ENCODE measurements around the gene RAG1.

The RAG1 gene

GRCh38 chr11:36594316-36594989 is 26.6 kb downstream of the RAG1 start, which contains the start of gene IFTAP:
Gene IFTAP (plus strand): TSS chr11:36594502. CDS start chr11:36610104, 15,602 bp downstream.
- no peak for TF ChIP-seq Cebpa-rat (IDR thresholded peaks at IDR 0.05)
- H3K4me3 ChIP-seq, result peak within 1 kb of the TSS; percentile 64 to 92 (median 70)
- H3K4me2 ChIP-seq, result peak within 1 kb of the TSS; percentile 80 to 97 (median 90)
- H3K36me3 ChIP-seq, result peaks cover 0 to 72% (median 12%) of the 10 kb centered on the region in 11 experiments; a peak in 10 of 22 replicates
- no peaks in the 10 kb centered on the region; a peak in 1 of 22 replicates for H4K20me1 ChIP-seq
- H3K9ac ChIP-seq, result peak within 1 kb of the TSS; percentile 53 to 85 (median 72)
- peak within 1 kb of the TSS in 10 of 11 experiments; percentile 50 to 81 (median 74); a peak in 19 of 22 replicates for H3K27ac ChIP-seq
- no peaks in the 10 kb centered on the region for H3K27me3 ChIP-seq
- H3K9me3 ChIP-seq (replicated peaks in 1 of 11), result peaks cover 0 to 46% (median 0%) of the 10 kb centered on the region in 11 experiments; a peak in 9 of 22 replicates
- H3K4me1 ChIP-seq, result peaks cover 38 to 96% (median 54%) of the 10 kb centered on the region in 10 experiments

DNA sequence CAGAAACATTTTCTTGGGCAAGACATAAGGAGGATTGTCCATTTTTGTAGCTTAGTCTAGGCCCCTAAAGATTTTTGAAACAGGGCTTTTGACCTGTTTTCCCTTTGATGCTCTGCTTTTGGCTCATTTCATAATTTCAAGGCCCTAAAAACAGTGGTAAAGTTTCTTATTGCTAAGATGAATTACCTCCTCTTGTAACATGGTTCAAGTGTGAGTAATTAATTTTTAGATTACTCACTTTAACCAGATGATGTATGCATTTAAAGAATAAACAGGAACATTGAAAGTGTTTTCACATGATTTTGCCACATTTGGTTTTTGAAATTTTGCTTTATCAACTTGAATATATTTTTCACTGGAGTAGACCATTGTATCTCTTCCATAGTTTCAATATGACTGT is 29.1 kb downstream of the RAG1 start:
- H3K27me3 ChIP-seq, result peaks cover 0 to 9% (median 0%) of the 10 kb centered on the region in 11 experiments; a peak in 1 of 22 replicates
- H3K36me3 ChIP-seq, result peaks cover 0 to 51% (median 12%) of the 10 kb centered on the region in 11 experiments; a peak in 10 of 22 replicates
- H3K27ac ChIP-seq, result peak overlapping the region; percentile 16 to 81 (median 73); a peak in 21 of 22 replicates
- H3K9me3 ChIP-seq (replicated peaks in 1 of 11), result peaks cover 0 to 37% (median 0%) of the 10 kb centered on the region in 11 experiments; a peak in 9 of 22 replicates
- peak overlapping the region; percentile 80 to 97 (median 90) for H3K4me2 ChIP-seq
- H3K4me1 ChIP-seq, result peaks cover 59 to 96% (median 67%) of the 10 kb centered on the region in 10 experiments
- no peak for TF ChIP-seq Cebpa-rat (IDR thresholded peaks at IDR 0.05)
- H3K9ac ChIP-seq, result peak overlapping the region; percentile 41 to 85 (median 75)
- H3K4me3 ChIP-seq, result peak overlapping the region; percentile 18 to 92 (median 66); a peak in 19 of 20 replicates
- H4K20me1 ChIP-seq, result no peaks in the 10 kb centered on the region

DNA sequence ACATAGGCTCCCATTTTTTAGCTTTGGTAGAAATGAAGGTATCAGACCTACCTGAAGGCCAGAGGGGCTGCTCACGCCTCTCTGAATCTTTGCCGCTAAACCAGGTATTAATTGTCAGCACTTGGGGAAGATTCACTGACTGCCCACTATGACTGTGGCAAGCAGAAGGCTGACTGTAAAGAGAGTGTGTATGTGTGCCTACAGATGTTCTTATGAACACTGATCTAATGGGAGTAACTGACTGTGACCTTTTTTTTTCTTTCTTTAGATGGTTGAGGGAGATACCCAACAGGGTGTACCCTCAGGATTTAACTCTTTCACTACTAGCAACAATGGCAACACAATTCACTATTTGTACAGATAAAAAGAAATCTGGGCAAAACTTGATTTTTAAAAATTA is 30.2 kb downstream of the RAG1 start, which contains the start of gene RAG2:
Gene RAG2, minus strand, starts transcription at position 186 of the 400 bp plus-strand sequence. CDS start 4,068 bp downstream, outside the sequence.
- Histone ChIP-seq H3K27me3 (peaks cover 0 to 10% (median 0%) of the 10 kb centered on the region in 11 experiments; a peak in 1 of 22 replicates), H4K20me1 (no peaks in the 10 kb centered on the region), H3K4me1 (peaks cover 61 to 97% (median 72%) of the 10 kb centered on the region in 10 experiments), H3K4me2 (peak within 1 kb of the TSS; percentile 80 to 97 (median 90)), H3K27ac (peak within 1 kb of the TSS in 10 of 11 experiments; percentile 25 to 81 (median 74); a peak in 19 of 22 replicates), H3K4me3 (peak within 1 kb of the TSS in 9 of 10 experiments; percentile 37 to 92 (median 67); a peak in 17 of 20 replicates), H3K9ac (peak within 1 kb of the TSS; percentile 17 to 85 (median 75); a peak in 21 of 22 replicates), H3K36me3 (peaks cover 0 to 39% (median 12%) of the 10 kb centered on the region in 11 experiments; a peak in 10 of 22 replicates), H3K9me3 (replicated peaks in 1 of 11) (peaks cover 0 to 25% (median 0%) of the 10 kb centered on the region in 11 experiments; a peak in 9 of 22 replicates)
- TF ChIP-seq Cebpa-rat (IDR thresholded peaks at IDR 0.05), result no peak

DNA sequence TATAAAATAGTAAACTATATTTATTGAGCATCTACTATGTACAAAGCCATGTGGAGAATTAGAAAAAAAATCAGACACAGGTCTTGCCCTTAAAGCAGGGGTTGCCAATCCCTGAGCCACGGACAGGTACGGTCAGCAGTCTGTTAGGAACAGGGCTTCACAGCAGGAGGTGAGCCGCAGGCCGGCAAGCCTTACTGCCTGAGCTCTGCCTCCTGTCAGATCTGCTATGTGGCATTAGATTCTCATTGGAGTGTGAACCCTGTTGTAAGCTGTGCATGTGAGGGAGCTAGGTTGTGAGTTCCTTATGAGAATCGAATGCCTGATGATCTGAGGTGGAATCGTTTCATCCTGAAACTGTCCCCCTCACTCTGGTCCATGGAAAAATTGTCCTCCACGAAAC is 32.4 kb downstream of the RAG1 start:
- Histone ChIP-seq H3K4me1 (peaks cover 64 to 98% (median 72%) of the 10 kb centered on the region in 10 experiments), H3K9me3 (replicated peaks in 1 of 11) (peaks cover 0 to 4% (median 0%) of the 10 kb centered on the region in 11 experiments; a peak in 2 of 22 replicates), H3K27ac (peak overlapping the region in 6 of 11 experiments; percentile 56 to 81 (median 72); a peak in 12 of 22 replicates), H3K4me3 (peak overlapping the region in 3 of 10 experiments; percentile 6 to 92 (median 47); a peak in 5 of 20 replicates), H3K36me3 (peaks cover 0 to 18% (median 0%) of the 10 kb centered on the region in 11 experiments; a peak in 4 of 22 replicates), H3K27me3 (peaks cover 0 to 22% (median 0%) of the 10 kb centered on the region in 11 experiments; a peak in 2 of 22 replicates), H3K4me2 (peak overlapping the region; percentile 72 to 97 (median 87)), H3K9ac (peak overlapping the region in 6 of 11 experiments; percentile 3 to 67 (median 54); a peak in 8 of 22 replicates), H4K20me1 (no peaks in the 10 kb centered on the region)
- TF ChIP-seq Cebpa-rat (IDR thresholded peaks at IDR 0.05), result no peak

DNA sequence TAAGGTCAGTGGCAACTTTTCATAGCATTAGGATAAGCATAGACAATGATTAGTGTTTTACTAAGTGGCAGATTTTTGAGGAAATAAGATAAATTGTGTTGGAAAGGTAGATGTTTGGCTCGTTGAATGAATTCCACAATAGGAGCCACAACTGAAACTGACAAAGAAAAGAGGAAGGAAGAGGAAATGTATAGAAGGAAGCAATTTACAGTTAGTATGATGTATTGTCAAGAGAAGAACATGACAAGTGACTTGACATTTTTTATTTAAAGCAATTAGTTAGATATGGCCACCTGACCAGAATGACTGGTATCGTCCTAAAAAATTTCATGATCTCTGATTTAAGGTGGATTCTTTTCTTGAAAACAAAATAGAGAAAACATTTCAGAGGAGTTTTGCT is 33.3 kb downstream of the RAG1 start:
- no peak for TF ChIP-seq Cebpa-rat (IDR thresholded peaks at IDR 0.05)
- Histone ChIP-seq H3K4me1 (peaks cover 64 to 98% (median 77%) of the 10 kb centered on the region in 10 experiments), H3K9ac (peak overlapping the region in 7 of 11 experiments; percentile 9 to 67 (median 49); a peak in 10 of 22 replicates), H3K36me3 (peaks cover 0 to 8% (median 0%) of the 10 kb centered on the region in 11 experiments; a peak in 1 of 22 replicates), H3K4me3 (peak overlapping the region in 2 of 10 experiments; percentile 47 to 92; a peak in 3 of 20 replicates), H3K27me3 (peaks cover 0 to 30% (median 0%) of the 10 kb centered on the region in 11 experiments; a peak in 2 of 22 replicates), H4K20me1 (no peaks in the 10 kb centered on the region), H3K9me3 (replicated peaks in 1 of 11) (no peaks in the 10 kb centered on the region; a peak in 1 of 22 replicates), H3K4me2 (peak overlapping the region; percentile 72 to 97 (median 87)), H3K27ac (peak overlapping the region in 9 of 11 experiments; percentile 47 to 81 (median 70); a peak in 18 of 22 replicates)

- Histone ChIP-seq H3K36me3 (no peaks in the 10 kb centered on the region), H3K4me1 (peaks cover 56 to 98% (median 86%) of the 10 kb centered on the region in 10 experiments), H3K4me3 (no peak overlapping the region; a peak in 1 of 20 replicates), H3K27ac (peak overlapping the region in 5 of 11 experiments; percentile 56 to 81 (median 70); a peak in 8 of 22 replicates), H3K9ac (no peak overlapping the region; a peak in 2 of 22 replicates), H3K4me2 (peak overlapping the region; percentile 72 to 97 (median 87); a peak in 20 of 22 replicates), H3K27me3 (peaks cover 0 to 40% (median 0%) of the 10 kb centered on the region in 11 experiments; a peak in 6 of 22 replicates), H4K20me1 (no peaks in the 10 kb centered on the region; a peak in 1 of 22 replicates), H3K9me3 (replicated peaks in 1 of 11) (no peaks in the 10 kb centered on the region)
- no peak for TF ChIP-seq Cebpa-rat (IDR thresholded peaks at IDR 0.05)
Measured at GRCh38 chr11:36602135-36602534, 34.3 kb downstream of the RAG1 start.

DNA sequence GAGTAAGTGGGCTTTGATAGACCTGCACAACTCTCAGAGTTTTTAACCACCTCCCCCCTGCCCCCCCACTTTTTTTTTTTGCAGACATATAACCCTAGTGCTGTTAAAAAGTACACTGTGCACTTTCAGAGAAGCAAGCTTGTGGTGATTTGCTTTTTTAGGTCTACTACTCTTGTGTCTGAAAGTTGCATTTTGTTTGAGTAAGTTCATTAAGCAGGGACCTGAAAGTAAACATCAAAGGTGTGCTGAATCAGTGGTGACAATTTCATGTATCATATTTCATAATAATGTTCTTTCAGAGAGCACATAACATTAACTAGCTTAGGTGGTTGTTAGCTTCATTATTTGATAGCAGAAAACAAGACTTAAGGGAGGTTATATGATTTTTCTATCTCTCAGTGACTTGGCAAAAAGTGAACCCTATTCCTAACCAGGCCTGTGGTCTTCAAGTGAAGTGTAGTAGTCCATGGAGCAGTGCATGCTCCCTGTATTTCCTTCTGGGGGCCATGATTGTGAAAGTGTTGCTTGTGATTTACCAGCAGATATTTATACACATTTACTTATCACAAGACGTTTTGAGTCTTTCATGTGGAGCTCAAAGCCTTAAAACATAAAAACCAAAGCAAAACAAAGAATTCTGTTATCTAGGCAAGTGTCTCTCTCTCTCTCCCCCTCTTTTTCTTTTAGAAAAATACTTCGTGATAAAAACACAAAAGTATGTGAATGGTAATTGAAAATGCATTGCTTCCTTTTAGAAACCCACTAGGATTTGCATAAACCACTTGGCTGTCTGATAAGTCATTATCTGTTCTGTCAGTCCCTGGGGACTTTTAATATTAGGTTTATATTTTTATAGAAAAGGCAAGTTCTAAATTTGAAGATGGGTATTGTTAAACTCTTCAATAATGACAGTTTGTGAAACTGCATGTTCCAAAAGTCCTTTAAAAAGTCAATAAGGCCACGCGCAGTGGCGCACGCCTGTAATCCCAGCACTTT is 37.7 kb downstream of the RAG1 start:
- Histone ChIP-seq H3K4me3 (no peak overlapping the region), H4K20me1 (no peaks in the 10 kb centered on the region; a peak in 1 of 22 replicates), H3K9ac (peak overlapping the region in 3 of 11 experiments; percentile 9 to 51 (median 37); a peak in 5 of 22 replicates), H3K4me2 (peak overlapping the region; percentile 34 to 97 (median 80); a peak in 21 of 22 replicates), H3K9me3 (replicated peaks in 1 of 11) (peaks cover 0 to 4% (median 0%) of the 10 kb centered on the region in 11 experiments; a peak in 1 of 22 replicates), H3K27ac (peak overlapping the region in 8 of 11 experiments; percentile 4 to 81 (median 52); a peak in 14 of 22 replicates), H3K27me3 (peaks cover 0 to 51% (median 0%) of the 10 kb centered on the region in 11 experiments; a peak in 6 of 22 replicates), H3K36me3 (no peaks in the 10 kb centered on the region), H3K4me1 (peaks cover 32 to 96% (median 69%) of the 10 kb centered on the region in 10 experiments)
- peak in 3 of 11 experiments; percentile 43 to 72 (median 62); a peak in 3 of 22 replicates for TF ChIP-seq Cebpa-rat (IDR thresholded peaks at IDR 0.05)

Measured in BLaER1 treated with 17β-estradiol and CSF1 and Interleukin-3, amounts not matched to agents 10 nM and 100 nM (cell line).